ENCODE data around the gene PRMT1. TPM values are rescaled to one million over a fixed set of nuclear protein-coding genes. Genes with fewer than 3 reads are reported as not detected.

Gene PRMT1
- total RNA-seq, 4 donors from 2014 or later, result 102 to 117 (median 108) TPM

DNA sequence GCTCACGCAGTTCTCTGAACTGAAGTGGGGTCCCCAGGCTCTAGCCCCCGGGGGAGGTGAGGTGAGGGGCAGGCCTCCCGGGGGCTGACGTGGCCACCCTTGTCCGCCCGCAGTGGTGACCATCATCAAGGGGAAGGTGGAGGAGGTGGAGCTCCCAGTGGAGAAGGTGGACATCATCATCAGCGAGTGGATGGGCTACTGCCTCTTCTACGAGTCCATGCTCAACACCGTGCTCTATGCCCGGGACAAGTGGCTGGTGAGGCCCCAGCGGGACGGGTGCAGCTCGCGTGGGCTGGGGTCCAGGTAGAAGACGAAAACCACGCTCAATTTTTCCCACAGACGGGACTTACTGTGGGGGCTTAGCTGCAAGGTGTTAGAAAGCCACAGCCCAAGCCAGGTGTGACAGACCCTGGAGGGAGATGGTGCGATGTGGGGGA is 6.8 kb downstream of the PRMT1 start:
- intact Hi-C loops (cut with DNase I; ENCODE audit: low total_unique reads), result no loop called here
- 93 to 95% methylated on average over 18 of the region's 18 CpGs for WGBS, 2 donors
- no peak overlapping the region for H3K4me3 ChIP-seq (ENCODE audit: low read depth, poor library complexity, severe bottlenecking)

DNA sequence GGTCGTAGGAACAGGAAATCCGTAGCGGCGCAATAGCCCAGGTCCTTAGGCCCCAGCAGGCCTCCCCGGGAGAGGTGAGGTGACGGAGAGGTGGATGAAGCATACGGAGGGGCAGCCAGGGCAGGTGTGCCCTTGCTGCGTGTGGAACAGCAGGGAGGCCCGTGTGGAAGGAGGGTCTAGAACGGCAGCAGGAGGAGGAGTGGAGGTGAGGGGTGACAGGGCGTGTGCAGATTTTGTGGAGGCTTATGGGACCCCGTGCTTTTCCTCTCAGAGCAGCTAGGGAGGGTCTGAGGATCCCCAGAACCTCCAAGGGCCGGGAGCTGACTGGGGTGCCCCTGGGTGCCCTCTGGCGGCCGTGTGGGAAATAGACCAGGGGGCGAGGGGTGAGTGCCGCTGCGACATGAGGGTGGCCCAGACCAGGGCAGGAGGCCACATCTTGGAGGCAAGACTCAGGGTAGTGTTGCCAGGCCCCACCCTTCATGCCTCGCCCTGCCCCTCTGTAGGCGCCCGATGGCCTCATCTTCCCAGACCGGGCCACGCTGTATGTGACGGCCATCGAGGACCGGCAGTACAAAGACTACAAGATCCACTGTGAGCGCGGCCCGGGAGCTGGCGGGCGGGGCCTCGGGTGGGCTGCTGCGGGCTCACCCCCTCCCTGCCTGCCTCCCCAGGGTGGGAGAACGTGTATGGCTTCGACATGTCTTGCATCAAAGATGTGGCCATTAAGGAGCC is 7.3 kb downstream of the PRMT1 start:
- no peak overlapping the region for H3K4me3 ChIP-seq (ENCODE audit: low read depth, poor library complexity, severe bottlenecking)
- no peak for TF ChIP-seq POLR2A (IDR thresholded peaks at IDR 0.05)
- TF ChIP-seq, protein P1, sequence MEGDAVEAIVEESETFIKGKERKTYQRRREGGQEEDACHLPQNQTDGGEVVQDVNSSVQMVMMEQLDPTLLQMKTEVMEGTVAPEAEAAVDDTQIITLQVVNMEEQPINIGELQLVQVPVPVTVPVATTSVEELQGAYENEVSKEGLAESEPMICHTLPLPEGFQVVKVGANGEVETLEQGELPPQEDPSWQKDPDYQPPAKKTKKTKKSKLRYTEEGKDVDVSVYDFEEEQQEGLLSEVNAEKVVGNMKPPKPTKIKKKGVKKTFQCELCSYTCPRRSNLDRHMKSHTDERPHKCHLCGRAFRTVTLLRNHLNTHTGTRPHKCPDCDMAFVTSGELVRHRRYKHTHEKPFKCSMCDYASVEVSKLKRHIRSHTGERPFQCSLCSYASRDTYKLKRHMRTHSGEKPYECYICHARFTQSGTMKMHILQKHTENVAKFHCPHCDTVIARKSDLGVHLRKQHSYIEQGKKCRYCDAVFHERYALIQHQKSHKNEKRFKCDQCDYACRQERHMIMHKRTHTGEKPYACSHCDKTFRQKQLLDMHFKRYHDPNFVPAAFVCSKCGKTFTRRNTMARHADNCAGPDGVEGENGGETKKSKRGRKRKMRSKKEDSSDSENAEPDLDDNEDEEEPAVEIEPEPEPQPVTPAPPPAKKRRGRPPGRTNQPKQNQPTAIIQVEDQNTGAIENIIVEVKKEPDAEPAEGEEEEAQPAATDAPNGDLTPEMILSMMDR (IDR thresholded peaks at IDR 0.05), result no peak
- 79 to 82% methylated on average over 29 to 34 of the region's 35 CpGs for WGBS, 2 donors
- intact Hi-C loops (cut with DNase I; ENCODE audit: low total_unique reads), result no loop called here
- no peak for DNase-seq (ENCODE audit: low spot score in 2 of 2)

More for the DNA sequence above, 6.8 kb downstream of the PRMT1 start:
- no peak for DNase-seq (ENCODE audit: low spot score in 2 of 2)
- TF ChIP-seq POLR2A (IDR thresholded peaks at IDR 0.05), result no peak
- TF ChIP-seq, protein P1 (IDR thresholded peaks at IDR 0.05), result no peak

DNA sequence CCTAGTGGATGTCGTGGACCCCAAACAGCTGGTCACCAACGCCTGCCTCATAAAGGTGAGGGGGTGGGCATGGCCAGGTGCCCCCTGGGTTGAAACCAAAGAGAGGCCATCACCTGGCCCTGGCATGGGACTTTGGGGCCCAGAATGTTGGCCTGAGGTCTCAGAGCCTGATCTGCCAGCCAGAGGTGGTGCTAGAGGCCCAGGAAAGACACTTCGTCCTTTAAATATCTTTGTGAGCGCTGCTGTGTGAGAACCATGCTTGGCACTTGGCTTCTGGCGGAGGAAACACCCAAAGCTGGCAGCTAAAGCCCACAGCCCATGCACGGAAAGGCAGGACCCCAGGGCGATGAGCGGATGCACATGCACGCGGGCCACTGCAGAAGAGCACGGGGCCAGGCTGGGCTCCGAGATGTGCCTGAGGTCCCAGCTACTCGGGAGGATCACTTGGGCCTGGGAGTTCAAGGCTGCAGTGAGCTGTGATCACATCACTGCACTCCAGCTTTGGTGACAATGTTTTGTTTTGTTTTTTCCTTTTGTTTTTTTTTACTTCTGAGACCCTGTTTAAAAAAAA is 8.0 kb downstream of the PRMT1 start:
- no peak overlapping the region for H3K4me3 ChIP-seq (ENCODE audit: low read depth, poor library complexity, severe bottlenecking)
- DNase-seq (ENCODE audit: low spot score in 2 of 2), result no peak
- TF ChIP-seq, protein P1 (IDR thresholded peaks at IDR 0.05), result no peak
- no peak for TF ChIP-seq POLR2A (IDR thresholded peaks at IDR 0.05)
- 76 to 79% methylated on average over 11 to 12 of the region's 13 CpGs for WGBS, 2 donors
- intact Hi-C loops (cut with DNase I; ENCODE audit: low total_unique reads), result no loop called here

DNA sequence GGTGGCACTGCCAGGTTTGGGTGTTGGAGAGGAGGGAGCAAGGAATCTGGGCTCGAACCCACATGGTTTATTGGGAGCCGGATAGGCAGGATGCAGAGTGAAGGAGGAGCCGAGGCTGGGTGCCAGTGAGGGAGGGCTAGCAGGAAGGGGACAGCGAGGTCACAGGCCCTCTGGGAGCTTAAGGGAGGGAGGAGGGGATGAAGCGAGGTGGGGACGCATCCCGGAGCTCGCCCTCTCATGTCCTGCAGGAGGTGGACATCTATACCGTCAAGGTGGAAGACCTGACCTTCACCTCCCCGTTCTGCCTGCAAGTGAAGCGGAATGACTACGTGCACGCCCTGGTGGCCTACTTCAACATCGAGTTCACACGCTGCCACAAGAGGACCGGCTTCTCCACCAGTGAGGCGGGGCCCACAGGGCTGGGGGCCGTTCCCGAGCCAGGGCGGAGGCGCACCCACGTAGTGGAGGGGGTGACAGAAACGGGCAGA is 8.8 kb downstream of the PRMT1 start:
- WGBS, 2 donors, result 68 to 70% methylated on average over 23 of the region's 23 CpGs
- TF ChIP-seq, protein P1 (IDR thresholded peaks at IDR 0.05), result no peak
- no peak for TF ChIP-seq POLR2A (IDR thresholded peaks at IDR 0.05)
- intact Hi-C loops (cut with DNase I; ENCODE audit: low total_unique reads), result no loop called here
- DNase-seq (ENCODE audit: low spot score in 2 of 2), result no peak
- no peak overlapping the region for H3K4me3 ChIP-seq (ENCODE audit: low read depth, poor library complexity, severe bottlenecking)

DNA sequence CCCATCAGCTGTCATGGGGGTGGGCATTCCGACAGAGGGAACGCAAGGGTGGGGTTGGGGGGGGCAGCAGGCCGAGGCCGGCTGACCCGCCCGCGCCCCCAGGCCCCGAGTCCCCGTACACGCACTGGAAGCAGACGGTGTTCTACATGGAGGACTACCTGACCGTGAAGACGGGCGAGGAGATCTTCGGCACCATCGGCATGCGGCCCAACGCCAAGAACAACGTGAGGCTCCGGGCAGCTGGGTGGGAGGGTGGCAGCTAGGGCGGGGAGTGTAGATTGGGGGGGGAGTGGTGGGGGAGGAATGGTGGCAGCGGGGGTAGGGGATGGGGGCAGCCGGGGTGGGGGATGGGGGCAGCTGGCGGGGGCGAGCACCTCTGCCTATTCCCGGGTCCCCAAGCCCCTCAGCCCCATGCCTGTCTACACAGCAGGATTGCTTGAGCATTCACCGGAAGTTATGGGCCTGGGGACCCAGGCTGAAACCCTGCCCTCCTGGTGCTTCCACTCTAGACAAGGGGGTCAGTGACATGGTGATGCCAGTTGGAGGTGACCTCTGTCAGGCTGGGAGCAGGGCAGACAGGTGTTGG is 9.5 kb downstream of the PRMT1 start:
- WGBS, 2 donors, result 84 to 90% methylated on average over 23 to 27 of the region's 27 CpGs
- no peak for DNase-seq (ENCODE audit: low spot score in 2 of 2)
- TF ChIP-seq, protein P1 (IDR thresholded peaks at IDR 0.05), result no peak
- TF ChIP-seq POLR2A (IDR thresholded peaks at IDR 0.05), result no peak
- H3K4me3 ChIP-seq (ENCODE audit: low read depth, poor library complexity, severe bottlenecking), result no peak overlapping the region
- intact Hi-C loops (cut with DNase I; ENCODE audit: low total_unique reads), result no loop called here

Measured in lower leg skin (tissue), 4 donors.